A673 (cell line): ENCODE measurements around the gene OBSCN. TPM values are rescaled to one million over a fixed set of nuclear protein-coding genes. Genes with fewer than 3 reads are reported as not detected.
"Not testable (repeated sequence)": the region's sequence is repeated elsewhere in the genome, so short reads cannot be mapped to it uniquely, and the experiment has no call there.

Experiments used
- BruUV-seq: library from RNA; stranded (reverse); fragments of 400-500 nt; replicated peaks from 2 replicates; lab custom pipeline; 2021; lab: Mats Ljungman, UMichigan
- CTCF ChIA-PET: fragments of 300-600 bp; sonication (Branson Sonifier 250); formaldehyde crosslinking; loops from one replicate; lab custom pipeline; 2022; ENCODE audit warnings: antibody characterized with exemption; lab: Charles Lee
- POLR2A ChIA-PET: fragments of 300-600 bp; sonication (Branson Sonifier 250); formaldehyde crosslinking; loops from one replicate; lab custom pipeline; 2022; ENCODE audit warnings: antibody characterized with exemption; ENCODE audit not compliant: low non-redundant PET; lab: Charles Lee
- DNase-seq: peaks from one replicate; pipeline ENCODE4 v3.0.0-alpha.2; 2015; ENCODE audit warnings: low spot score
- H3K27ac ChIP-seq: fragments of 200-600 bp; sonication (generic); 2 replicates; pipeline ENCODE4 v1.5.1; 2016; ENCODE audit warnings: mixed run types, low read depth, mild to moderate bottlenecking, mixed read lengths, antibody characterized with exemption, low read length; ENCODE audit not compliant: poor library complexity, severe bottlenecking
- H3K27me3 ChIP-seq: fragments of 200-600 bp; sonication (generic); replicated peaks from 2 replicates; pipeline ENCODE4 v1.6.1; 2017; ENCODE audit warnings: mixed run types, low read depth, mild to moderate bottlenecking, mixed read lengths, antibody characterized with exemption, low read length; ENCODE audit not compliant: insufficient read depth, poor library complexity
- H3K36me3 ChIP-seq: fragments of 200-600 bp; sonication (generic); 2 replicates; pipeline ENCODE4 v1.6.1; 2016; ENCODE audit warnings: mixed run types, mild to moderate bottlenecking, mixed read lengths, antibody characterized with exemption, low read length; ENCODE audit not compliant: insufficient read depth, poor library complexity, severe bottlenecking
- H3K4me1 ChIP-seq: fragments of 200-600 bp; sonication (generic); 2 replicates; pipeline ENCODE4 v1.6.1; 2017; ENCODE audit warnings: mixed run types, mild to moderate bottlenecking, mixed read lengths, antibody characterized with exemption, low read length; ENCODE audit not compliant: insufficient read depth, poor library complexity, severe bottlenecking
- H3K4me3 ChIP-seq: fragments of 200-600 bp; sonication (generic); 2 replicates; pipeline ENCODE4 v1.5.1; 2016; ENCODE audit warnings: low read depth, mixed run types, mild to moderate bottlenecking, mixed read lengths, low read length; ENCODE audit not compliant: poor library complexity, severe bottlenecking
- H3K9me3 ChIP-seq: fragments of 200-600 bp; sonication (generic); 2 replicates; pipeline ENCODE4 v1.6.1; 2016; ENCODE audit warnings: mixed run types, low read depth, mild to moderate bottlenecking, mixed read lengths, antibody characterized with exemption, low read length; ENCODE audit not compliant: poor library complexity, severe bottlenecking
- EZH2 ChIP-seq: fragments of 200-600 bp; sonication (generic); IDR thresholded peaks from 2 replicates; pipeline ENCODE4 v1.6.1; 2017; ENCODE audit warnings: borderline replicate concordance, low read depth, mild to moderate bottlenecking, mixed read lengths, antibody characterized with exemption, low read length; ENCODE audit not compliant: poor library complexity, severe bottlenecking
- intact Hi-C: fragments of 100-400 bp; cut with micrococcal nuclease; formaldehyde crosslinking; loops from one replicate; pipeline ENCODE4 v1.10.0; 2022; ENCODE audit not compliant: unreplicated experiment
- total RNA-seq: library from RNA; stranded (reverse); gene quantifications from 2 replicates; pipeline ENCODE4 v1.2.3, GENCODE V29; 2021
- TF ChIP-seq, protein P1 (sequence below): fragments of 300-800, 200-600 bp; sonication (generic); conservative IDR thresholded peaks from 2 replicates; pipeline ENCODE4 v1.5.1; 2017; ENCODE audit warnings: low read depth, mild to moderate bottlenecking, antibody characterized with exemption, low read length, moderate library complexity, mixed read lengths

Gene OBSCN
- total RNA-seq, 1 experiment from 2014 or later = 37.7 TPM

DNA sequence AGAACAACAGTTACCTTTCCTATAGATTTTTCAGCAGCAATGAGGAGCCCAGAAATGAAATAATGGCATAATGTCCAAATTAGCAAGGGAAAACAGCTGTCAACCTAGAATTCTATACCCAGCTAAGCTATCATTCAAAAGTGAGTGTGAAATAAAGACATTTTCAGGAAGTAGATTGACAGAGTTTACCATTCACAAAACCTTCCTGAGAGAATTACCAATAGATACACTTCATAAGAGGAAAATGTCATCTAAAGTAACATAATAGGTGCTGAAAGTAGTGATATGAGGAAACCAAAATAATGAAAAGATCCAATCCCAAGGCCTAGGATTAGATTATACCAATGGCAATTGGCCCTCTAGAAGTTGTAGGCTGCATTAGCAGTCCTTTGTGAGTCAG, 34.6 kb downstream of the OBSCN start:
- DNase-seq = no peak
- ChIA-PET CTCF (no interaction called here), POLR2A (no interaction called here)
- intact Hi-C loops = no loop called here
- H3K4me3 ChIP-seq = no peak overlapping the region
- peaks cover 77% of the 10 kb centered on the region for H3K36me3 ChIP-seq
- no peak overlapping the region for H3K27ac ChIP-seq
- TF ChIP-seq, protein P1, sequence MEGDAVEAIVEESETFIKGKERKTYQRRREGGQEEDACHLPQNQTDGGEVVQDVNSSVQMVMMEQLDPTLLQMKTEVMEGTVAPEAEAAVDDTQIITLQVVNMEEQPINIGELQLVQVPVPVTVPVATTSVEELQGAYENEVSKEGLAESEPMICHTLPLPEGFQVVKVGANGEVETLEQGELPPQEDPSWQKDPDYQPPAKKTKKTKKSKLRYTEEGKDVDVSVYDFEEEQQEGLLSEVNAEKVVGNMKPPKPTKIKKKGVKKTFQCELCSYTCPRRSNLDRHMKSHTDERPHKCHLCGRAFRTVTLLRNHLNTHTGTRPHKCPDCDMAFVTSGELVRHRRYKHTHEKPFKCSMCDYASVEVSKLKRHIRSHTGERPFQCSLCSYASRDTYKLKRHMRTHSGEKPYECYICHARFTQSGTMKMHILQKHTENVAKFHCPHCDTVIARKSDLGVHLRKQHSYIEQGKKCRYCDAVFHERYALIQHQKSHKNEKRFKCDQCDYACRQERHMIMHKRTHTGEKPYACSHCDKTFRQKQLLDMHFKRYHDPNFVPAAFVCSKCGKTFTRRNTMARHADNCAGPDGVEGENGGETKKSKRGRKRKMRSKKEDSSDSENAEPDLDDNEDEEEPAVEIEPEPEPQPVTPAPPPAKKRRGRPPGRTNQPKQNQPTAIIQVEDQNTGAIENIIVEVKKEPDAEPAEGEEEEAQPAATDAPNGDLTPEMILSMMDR = no peak
- no peak for TF ChIP-seq EZH2
- peaks cover 71% of the 10 kb centered on the region for H3K9me3 ChIP-seq
- BruUV-seq = no TSS peak
- H3K27me3 ChIP-seq = no peaks in the 10 kb centered on the region
- H3K4me1 ChIP-seq = no peaks in the 10 kb centered on the region

GRCh38 chr1:228243093-228243492, 35.2 kb downstream of the OBSCN start:
- CTCF ChIA-PET = no interaction called here
- intact Hi-C loops = no loop called here
- H3K36me3 ChIP-seq = peaks cover 81% of the 10 kb centered on the region
- H3K27me3 ChIP-seq = no peaks in the 10 kb centered on the region
- H3K4me3 ChIP-seq = no peak overlapping the region
- H3K9me3 ChIP-seq = peaks cover 71% of the 10 kb centered on the region
- TF ChIP-seq, protein P1 = no peak
- no peak for TF ChIP-seq EZH2
- POLR2A ChIA-PET = no interaction called here
- DNase-seq = no peak
- no TSS peak for BruUV-seq
- no peak overlapping the region for H3K27ac ChIP-seq
- H3K4me1 ChIP-seq = no peaks in the 10 kb centered on the region

DNA sequence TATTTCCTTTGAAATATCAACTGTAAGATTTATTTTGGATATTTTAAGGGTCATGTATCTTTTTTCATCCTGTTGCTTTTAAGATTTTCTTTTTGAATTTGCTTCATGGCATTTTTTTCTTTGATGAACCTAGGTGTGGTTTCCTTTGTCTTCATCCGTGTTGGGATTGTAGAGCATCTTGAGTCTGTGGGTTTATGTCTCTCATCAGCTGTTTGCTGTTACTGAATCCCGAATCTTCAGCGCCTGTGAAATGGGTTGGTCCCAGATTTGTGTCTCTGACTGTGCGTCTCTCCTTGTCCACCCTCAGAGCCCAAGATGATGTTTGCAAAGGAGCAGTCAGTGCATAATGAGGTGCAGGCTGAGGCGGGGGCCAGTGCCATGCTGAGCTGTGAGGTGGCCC, 36.1 kb downstream of the OBSCN start:
- BruUV-seq, CTCF ChIA-PET, H3K4me1 ChIP-seq, POLR2A ChIA-PET, H3K4me3 ChIP-seq, intact Hi-C loops, H3K27ac ChIP-seq, DNase-seq, H3K27me3 ChIP-seq: not testable (repeated sequence)
- peaks cover 76% of the 10 kb centered on the region for H3K36me3 ChIP-seq
- peaks cover 71% of the 10 kb centered on the region for H3K9me3 ChIP-seq

GRCh38 chr1:228245111-228245510, 37.3 kb downstream of the OBSCN start:
- TF ChIP-seq, protein P1 = no peak
- no peak overlapping the region for H3K4me3 ChIP-seq
- H3K9me3 ChIP-seq = peaks cover 70% of the 10 kb centered on the region
- ChIA-PET POLR2A (no interaction called here), CTCF (no interaction called here)
- BruUV-seq = no TSS peak
- no peak for DNase-seq
- intact Hi-C loops = no loop called here
- peaks cover 76% of the 10 kb centered on the region for H3K36me3 ChIP-seq
- H3K27ac ChIP-seq = no peak overlapping the region
- H3K27me3 ChIP-seq = no peaks in the 10 kb centered on the region
- no peaks in the 10 kb centered on the region for H3K4me1 ChIP-seq
